Measurements from ENCODE around the gene SELPLG.
"Not testable (repeated sequence)": the region's sequence is repeated elsewhere in the genome, so short reads cannot be mapped to it uniquely, and the experiment has no call there.

Gene SELPLG

GRCh38 chr12:108618953-108619274, 14.8 kb downstream of the SELPLG start:
- not testable (repeated sequence) for DNase-seq (ENCODE audit: low read depth)

GRCh38 chr12:108618079-108618952, 15.4 kb downstream of the SELPLG start:
- DNase-seq (ENCODE audit: low read depth) = peak; percentile 70

GRCh38 chr12:108616941-108617858, 16.5 kb downstream of the SELPLG start:
- DNase-seq (ENCODE audit: low read depth) = peak; percentile 80

- no peak for DNase-seq (ENCODE audit: low read depth)
These were observed 17.3 kb downstream of the SELPLG start for GRCh38 chr12:108616359-108616758.

GRCh38 chr12:108615918-108616317, 17.8 kb downstream of the SELPLG start:
- no peak for DNase-seq (ENCODE audit: low read depth)

- DNase-seq (ENCODE audit: low read depth) = no peak
These were observed 19.1 kb downstream of the SELPLG start for GRCh38 chr12:108614639-108615038.

- DNase-seq (ENCODE audit: low read depth) = no peak
These were observed 19.7 kb downstream of the SELPLG start for GRCh38 chr12:108614041-108614440.

GRCh38 chr12:108613548-108613947, 20.1 kb downstream of the SELPLG start:
- DNase-seq (ENCODE audit: low read depth) = no peak

- DNase-seq (ENCODE audit: low read depth) = no peak
These were observed 20.9 kb downstream of the SELPLG start for GRCh38 chr12:108612788-108613282.

- peak; percentile 42 for DNase-seq (ENCODE audit: low read depth)
These were observed 21.7 kb downstream of the SELPLG start for GRCh38 chr12:108611884-108612415.

- no peak for DNase-seq (ENCODE audit: low read depth)
These were observed 22.7 kb downstream of the SELPLG start for GRCh38 chr12:108610856-108611605.

- no peak for DNase-seq (ENCODE audit: low read depth)
These were observed 23.3 kb downstream of the SELPLG start for GRCh38 chr12:108610336-108610815.

- no peak for DNase-seq (ENCODE audit: low read depth)
These were observed 24.0 kb downstream of the SELPLG start for GRCh38 chr12:108609537-108610335.

GRCh38 chr12:108608616-108609015, 25.1 kb downstream of the SELPLG start:
- no peak for DNase-seq (ENCODE audit: low read depth)

GRCh38 chr12:108607981-108608600, 25.6 kb downstream of the SELPLG start:
- no peak for DNase-seq (ENCODE audit: low read depth)

GRCh38 chr12:108606492-108606891, 27.2 kb downstream of the SELPLG start:
- DNase-seq (ENCODE audit: low read depth) = no peak

- no peak for DNase-seq (ENCODE audit: low read depth)
These were observed 27.8 kb downstream of the SELPLG start for GRCh38 chr12:108605690-108606406.

GRCh38 chr12:108605000-108605689, 28.5 kb downstream of the SELPLG start:
- no peak for DNase-seq (ENCODE audit: low read depth)
